HepG2 (cell line): Measurements from ENCODE around the gene IL17C. TPM values are rescaled to one million over a fixed set of nuclear protein-coding genes. Genes with fewer than 3 reads are reported as not detected.

Source experiments
- CC2D1A ChIP-seq: sonication (generic); formaldehyde crosslinking; IDR thresholded peaks from 2 replicates; pipeline ENCODE4 v1.8.1; 2023; ENCODE audit warnings: mild to moderate bottlenecking, missing genetic modification reagents
- ELF1 ChIP-seq: sonication (generic); formaldehyde crosslinking; IDR thresholded peaks from 2 replicates; pipeline ENCODE4 v1.4.0; 2020; ENCODE audit warnings: missing genetic modification reagents
- FOXJ3 ChIP-seq: sonication (generic); formaldehyde crosslinking; IDR thresholded peaks from 2 replicates; pipeline ENCODE4 v1.4.0; 2020; ENCODE audit warnings: missing genetic modification reagents, mild to moderate bottlenecking, borderline replicate concordance
- FUBP1 ChIP-seq: sonication (generic); formaldehyde crosslinking; IDR thresholded peaks from 2 replicates; pipeline ENCODE4 v1.5.1; 2020; ENCODE audit warnings: missing genetic modification reagents, mild to moderate bottlenecking, borderline replicate concordance
- HNRNPLL ChIP-seq: fragments of 200-400 bp; formaldehyde crosslinking; IDR thresholded peaks from 2 replicates; pipeline ENCODE4 v1.6.1; 2017; ENCODE audit warnings: mild to moderate bottlenecking, low read depth, low read length; ENCODE audit not compliant: poor library complexity, severe bottlenecking
- HNRNPUL1 ChIP-seq: fragments of 200-400 bp; formaldehyde crosslinking; IDR thresholded peaks from 2 replicates; pipeline ENCODE4 v1.6.1; 2017; ENCODE audit warnings: low read depth, mild to moderate bottlenecking, low read length, moderate library complexity
- KMT2B ChIP-seq: IDR thresholded peaks from 2 replicates; pipeline ENCODE4 v1.6.1; 2016; ENCODE audit warnings: missing genetic modification reagents, missing compliant biosample characterization
- MED8 ChIP-seq: sonication (generic); formaldehyde crosslinking; IDR thresholded peaks from 2 replicates; pipeline ENCODE4 v1.8.1; 2023; ENCODE audit warnings: mild to moderate bottlenecking, missing genetic modification reagents; ENCODE audit not compliant: insufficient replicate concordance
- NFAT5 ChIP-seq: sonication (generic); formaldehyde crosslinking; IDR thresholded peaks from 2 replicates; pipeline ENCODE4 v1.4.0; 2020; ENCODE audit warnings: missing genetic modification reagents
- NKX3-1 ChIP-seq: sonication (generic); formaldehyde crosslinking; IDR thresholded peaks from 2 replicates; pipeline ENCODE4 v1.5.0; 2020; ENCODE audit warnings: missing genetic modification reagents
- RBM22 ChIP-seq: fragments of 200-400 bp; formaldehyde crosslinking; optimal IDR thresholded peaks from 2 replicates; pipeline ENCODE3; 2017; ENCODE audit warnings: mild to moderate bottlenecking, low read length, moderate library complexity
- SP2 ChIP-seq: sonication (generic); formaldehyde crosslinking; IDR thresholded peaks from 2 replicates; pipeline ENCODE4 v1.5.1; 2020; ENCODE audit warnings: mild to moderate bottlenecking, missing genetic modification reagents
- SYNCRIP ChIP-seq: fragments of 200-400 bp; formaldehyde crosslinking; IDR thresholded peaks from 2 replicates; pipeline ENCODE4 v1.6.1; 2018; ENCODE audit warnings: mild to moderate bottlenecking, low read depth, low read length; ENCODE audit not compliant: insufficient read depth
- XBP1 ChIP-seq: sonication (generic); formaldehyde crosslinking; IDR thresholded peaks from 2 replicates; pipeline ENCODE4 v1.5.0; 2020; ENCODE audit warnings: missing genetic modification reagents
- ZNF274 ChIP-seq: sonication (generic); formaldehyde crosslinking; IDR thresholded peaks from 2 replicates; pipeline ENCODE4 v1.5.1; 2020; ENCODE audit warnings: mild to moderate bottlenecking, missing genetic modification reagents
- ZNF775 ChIP-seq: sonication (generic); formaldehyde crosslinking; IDR thresholded peaks from 2 replicates; pipeline ENCODE4 v1.4.0; 2020; ENCODE audit warnings: missing genetic modification reagents, mild to moderate bottlenecking, moderate library complexity, borderline replicate concordance
- polyA plus RNA-seq, 8 experiments: library from polyadenylated mRNA; depleted of rRNA in 3 of 8; stranded (reverse) in 7 of 8; unstranded in 1 of 8; fragments of >200 nt; fragmentation: Illumina TruSeq in 4 of 8; extraction: Trizol in 4 of 8; gene quantifications; 2 replicates each; pipeline versions ENCODE4 v1.2.1 to v1.2.3, GENCODE V29; 2011 to 2016; ENCODE audit warnings: low read depth in 4 of 8, missing spikeins in 1 of 8, mixed read lengths in 1 of 8; ENCODE audit not compliant: insufficient read depth in 1 of 8
- total RNA-seq, 5 experiments: library from RNA; depleted of rRNA; stranded (reverse); fragments of >200 nt; fragmentation: Illumina TruSeq; extraction: Trizol; gene quantifications; 2 replicates each; pipeline ENCODE4 v1.2.3, GENCODE V29; 2016; ENCODE audit warnings: low read depth in 1 of 5
- TF ChIP-seq, protein P1 (sequence below): sonication (generic); formaldehyde crosslinking; IDR thresholded peaks from 2 replicates; pipeline ENCODE4 v1.8.1; 2023; ENCODE audit warnings: mild to moderate bottlenecking, missing genetic modification reagents
- TF ChIP-seq, protein P2 (sequence below), 2 experiments: sonication (generic) in 1 of 2; formaldehyde crosslinking in 1 of 2; IDR thresholded peaks; 2 replicates each; pipeline versions ENCODE4 v1.5.1 to v1.6.1; 2011 to 2020; ENCODE audit warnings: borderline replicate concordance in 1 of 2, low read depth in 1 of 2, low read length in 1 of 2, mild to moderate bottlenecking in 1 of 2, missing genetic modification reagents in 1 of 2, moderate library complexity in 1 of 2

The IL17C gene
- total and polyA plus RNA-seq, 2 of the 13 experiments (the other 11 are each of a cell fraction or from before 2014, with no cell fraction given): not detected

GRCh38 chr16:88650749-88651275 lies 12.4 kb downstream of the IL17C start, which contains the start of gene CYBA (continued):
- TF ChIP-seq, protein P1, sequence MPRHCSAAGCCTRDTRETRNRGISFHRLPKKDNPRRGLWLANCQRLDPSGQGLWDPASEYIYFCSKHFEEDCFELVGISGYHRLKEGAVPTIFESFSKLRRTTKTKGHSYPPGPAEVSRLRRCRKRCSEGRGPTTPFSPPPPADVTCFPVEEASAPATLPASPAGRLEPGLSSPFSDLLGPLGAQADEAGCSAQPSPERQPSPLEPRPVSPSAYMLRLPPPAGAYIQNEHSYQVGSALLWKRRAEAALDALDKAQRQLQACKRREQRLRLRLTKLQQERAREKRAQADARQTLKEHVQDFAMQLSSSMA (CRISPR knock-in tag): no peak
- TF ChIP-seq KMT2B (0 out of 2 replicates have a peak, but pooled peaks have one; percentile 1), SP2 (peak; percentile 44), HNRNPLL (no peak), RBM22 (no peak), NKX3-1 (CRISPR knock-in tag) (peak; percentile 70), FOXJ3 (CRISPR knock-in tag) (no peak), ZNF775 (no peak), NFAT5 (CRISPR knock-in tag) (peak; percentile 62; the same call in 1 of the 2 replicates), XBP1 (no peak), HNRNPUL1 (no peak), SYNCRIP (no peak), MED8 (CRISPR knock-in tag) (no peak), ZNF274 (CRISPR knock-in tag) (peak; percentile 61; the same call in 1 of the 2 replicates), ELF1 (no peak), FUBP1 (no peak), CC2D1A (CRISPR knock-in tag) (peak; percentile 87; the same call in 1 of the 2 replicates)
- TF ChIP-seq, protein P2, sequence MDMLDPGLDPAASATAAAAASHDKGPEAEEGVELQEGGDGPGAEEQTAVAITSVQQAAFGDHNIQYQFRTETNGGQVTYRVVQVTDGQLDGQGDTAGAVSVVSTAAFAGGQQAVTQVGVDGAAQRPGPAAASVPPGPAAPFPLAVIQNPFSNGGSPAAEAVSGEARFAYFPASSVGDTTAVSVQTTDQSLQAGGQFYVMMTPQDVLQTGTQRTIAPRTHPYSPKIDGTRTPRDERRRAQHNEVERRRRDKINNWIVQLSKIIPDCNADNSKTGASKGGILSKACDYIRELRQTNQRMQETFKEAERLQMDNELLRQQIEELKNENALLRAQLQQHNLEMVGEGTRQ (IDR thresholded peaks at IDR 0.05; ENCODE audit: low read depth, low read length): 0 out of 2 replicates have a peak, but pooled peaks have one; percentile 10
- TF ChIP-seq, protein P2 (CRISPR knock-in tag; IDR thresholded peaks at IDR 0.05; ENCODE audit: borderline replicate concordance): peak; percentile 59; the same call in 1 of the 2 replicates
